Dermis blood vessel endothelial cell (primary cell): ENCODE data around the gene SLC43A3. TPM values are rescaled to one million over a fixed set of nuclear protein-coding genes. Genes with fewer than 3 reads are reported as not detected.
"Not testable (repeated sequence)": the region's sequence is repeated elsewhere in the genome, so short reads cannot be mapped to it uniquely, and the experiment has no call there.

Experiments used
- DNase-seq: peaks from one replicate; pipeline ENCODE4 v3.0.0; 2010
- total RNA-seq: library from RNA; depleted of rRNA; stranded (reverse); fragments of >200 nt; gene quantifications from 2 replicates; pipeline ENCODE4 v1.2.3, GENCODE V29; 2014

SLC43A3 gene
- total RNA-seq, 1 donor from 2014 or later = 57.7 TPM

DNA sequence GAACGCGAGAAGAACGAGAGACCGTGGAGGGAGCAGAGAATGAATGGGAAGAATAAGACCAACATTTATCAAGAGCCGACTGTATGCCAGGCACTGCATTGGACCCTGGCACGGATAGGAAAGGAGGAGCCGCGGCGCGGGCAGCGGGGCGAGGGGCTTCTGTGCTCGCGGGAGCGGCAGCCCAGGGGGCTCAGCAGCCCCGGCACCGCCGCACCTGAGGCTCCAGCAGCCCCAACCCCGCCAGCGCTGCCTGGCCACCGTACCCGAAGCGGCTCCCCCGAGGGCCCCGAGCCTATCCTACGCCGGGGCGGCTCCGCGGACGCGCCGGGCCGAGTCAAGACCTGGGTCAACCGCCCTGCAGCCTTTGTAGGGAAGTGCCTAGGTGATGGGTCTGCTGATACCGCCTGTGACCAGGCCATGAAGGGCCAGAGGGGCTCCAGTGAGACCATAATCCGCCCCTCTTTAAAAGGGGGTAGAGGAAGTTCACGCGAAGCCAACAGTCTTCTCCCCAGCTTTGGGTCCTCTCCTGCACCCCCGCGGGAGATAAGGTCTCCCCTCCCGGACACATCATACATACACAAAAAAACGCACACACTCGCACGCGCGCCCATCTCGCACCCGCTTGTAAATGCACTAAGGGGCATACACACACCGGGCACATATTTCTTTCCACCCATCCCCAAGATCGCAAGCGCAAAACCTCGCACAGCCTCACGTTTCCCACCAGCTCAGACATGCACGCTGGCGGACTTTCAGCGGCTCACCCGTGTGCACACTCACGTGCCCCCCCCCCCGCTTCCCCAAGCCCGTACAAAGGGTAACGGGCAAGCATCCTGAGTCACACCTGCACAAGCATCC lies 32.5 kb upstream of the SLC43A3 start:
- no peak for DNase-seq

DNA sequence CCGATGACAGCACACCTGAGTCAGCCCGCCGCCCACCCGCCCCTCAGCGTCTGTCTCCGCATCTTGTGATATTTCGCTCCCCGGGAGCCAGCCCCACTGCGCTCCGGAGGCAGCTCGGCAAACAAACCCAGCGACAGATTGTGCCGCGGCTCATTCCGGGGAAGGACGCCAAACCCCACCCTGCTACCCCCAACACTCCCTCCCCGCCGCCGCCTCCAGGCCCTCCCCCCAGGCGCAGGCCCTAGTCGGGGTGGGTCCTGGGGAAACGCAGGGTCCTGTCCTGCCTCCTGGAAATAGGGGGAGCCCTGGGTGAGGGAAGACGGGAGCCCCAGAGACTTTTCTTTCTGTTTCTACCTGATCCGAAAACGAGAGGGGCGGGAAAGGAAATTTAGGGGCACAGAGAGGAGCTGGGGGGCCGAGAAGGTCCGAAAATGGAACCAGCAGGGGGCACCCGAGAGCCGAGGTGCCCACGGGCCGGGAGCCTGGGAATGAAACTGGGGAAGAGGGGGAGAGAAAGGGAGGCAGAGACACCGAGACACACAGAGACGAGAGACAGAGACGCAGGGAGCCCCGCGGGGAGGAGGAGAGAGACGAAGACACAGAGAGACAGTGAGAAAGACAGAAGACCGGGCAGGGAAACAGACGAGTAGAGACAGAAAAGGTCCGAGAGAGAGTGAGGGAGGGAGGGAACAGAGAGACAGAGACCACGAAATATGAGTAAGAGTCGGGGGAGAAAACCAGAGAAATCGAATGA lies 31.7 kb upstream of the SLC43A3 start:
- DNase-seq = peak; percentile 56

DNA sequence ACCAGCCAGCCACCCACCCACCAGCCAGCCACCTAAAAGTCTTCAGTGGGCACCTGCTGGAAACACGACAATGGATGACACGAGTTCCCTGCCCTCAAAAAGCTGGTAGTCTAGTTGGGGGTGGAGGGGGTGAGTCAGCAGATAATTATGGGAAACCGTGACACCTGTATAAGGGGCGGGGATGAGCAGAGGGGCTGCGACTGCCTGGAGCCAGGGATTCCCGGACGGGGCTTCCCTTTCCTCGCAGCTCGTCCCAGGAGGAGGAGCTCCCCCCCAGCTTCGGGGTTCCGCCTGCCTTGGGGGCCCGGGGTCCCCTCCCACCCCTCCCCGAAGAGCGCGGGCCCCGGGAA lies 31.1 kb upstream of the SLC43A3 start:
- no peak for DNase-seq

DNA sequence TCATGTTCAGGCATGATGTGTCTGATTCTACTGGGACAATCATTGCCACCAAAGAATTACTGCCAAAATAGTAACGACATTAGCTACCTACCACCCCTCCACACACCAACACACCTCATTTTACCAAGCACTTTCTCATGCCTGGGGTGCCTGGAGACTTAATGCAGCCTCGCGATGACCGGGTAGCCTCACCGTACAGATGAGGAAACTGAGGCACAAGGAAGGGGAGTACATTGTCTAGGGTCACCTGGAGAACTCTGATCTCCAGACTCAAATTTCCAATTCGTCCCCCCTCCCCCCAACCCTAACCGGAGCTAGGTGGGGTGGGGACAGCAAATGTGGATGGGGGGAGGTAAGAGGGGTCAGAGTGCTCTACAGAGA lies 30.7 kb upstream of the SLC43A3 start:
- no peak for DNase-seq

DNA sequence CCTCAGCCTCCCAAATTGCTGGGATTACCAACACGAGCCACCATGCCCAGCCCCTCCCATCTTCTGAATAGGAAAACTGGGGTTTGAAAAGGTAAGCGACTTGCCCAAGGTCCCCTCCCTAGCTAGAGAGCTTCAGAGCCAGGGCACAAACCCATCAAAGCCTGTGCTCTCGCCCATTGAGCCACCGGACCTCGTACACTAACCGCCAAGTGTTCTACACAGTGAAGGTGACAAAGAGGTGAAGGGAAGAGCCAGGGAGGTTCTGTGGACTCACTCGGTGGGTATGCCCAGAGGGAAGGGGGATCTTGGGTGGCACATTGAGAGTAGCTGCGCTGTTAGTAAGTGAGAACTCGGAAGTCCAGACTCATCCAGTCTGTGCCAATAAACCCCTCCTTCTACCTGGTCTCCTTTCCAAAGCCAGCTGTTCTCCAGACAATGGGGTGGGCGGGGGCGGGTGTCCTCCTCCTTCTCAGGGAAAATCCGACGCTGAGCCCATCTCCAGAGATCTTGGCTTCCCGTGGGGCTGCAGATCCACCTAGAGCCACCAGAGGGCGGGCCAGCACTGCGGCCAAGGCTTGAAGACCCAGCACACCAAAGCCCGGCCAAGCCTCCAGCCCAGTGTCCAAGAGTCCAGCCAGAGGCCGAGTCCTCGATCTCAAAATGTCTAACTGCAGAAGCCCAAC lies 30.2 kb upstream of the SLC43A3 start:
- DNase-seq = peak; percentile 93

DNA sequence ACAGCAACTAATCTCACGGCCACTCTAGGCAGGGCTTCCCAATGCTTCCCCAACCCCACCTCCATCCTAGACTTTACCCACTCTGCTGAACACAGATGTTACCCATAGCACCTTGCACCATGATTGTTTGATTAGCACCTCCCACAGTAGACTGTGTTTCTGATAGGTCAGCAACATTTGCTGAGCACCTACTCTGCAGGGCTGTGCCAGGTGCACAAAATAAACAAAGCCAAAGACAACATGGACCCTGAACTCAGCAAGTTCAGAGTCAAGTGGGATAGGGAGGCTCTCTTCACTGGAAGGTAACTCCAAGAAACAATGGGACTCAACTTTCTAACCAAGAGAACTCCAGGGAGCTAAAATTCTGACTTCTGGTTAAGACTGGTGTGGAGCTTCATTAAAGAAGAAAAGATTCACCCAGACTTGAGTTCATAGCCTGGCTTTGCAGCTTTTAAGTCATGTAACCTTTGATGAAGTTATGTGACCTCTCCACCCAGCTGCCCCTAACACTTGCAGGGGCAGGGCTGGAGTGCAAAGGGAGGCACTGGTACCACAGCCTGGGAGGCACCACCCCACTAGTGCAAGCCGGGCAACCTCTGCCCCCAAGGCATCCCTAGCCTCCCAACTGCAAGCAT lies 26.7 kb upstream of the SLC43A3 start:
- no peak for DNase-seq

DNA sequence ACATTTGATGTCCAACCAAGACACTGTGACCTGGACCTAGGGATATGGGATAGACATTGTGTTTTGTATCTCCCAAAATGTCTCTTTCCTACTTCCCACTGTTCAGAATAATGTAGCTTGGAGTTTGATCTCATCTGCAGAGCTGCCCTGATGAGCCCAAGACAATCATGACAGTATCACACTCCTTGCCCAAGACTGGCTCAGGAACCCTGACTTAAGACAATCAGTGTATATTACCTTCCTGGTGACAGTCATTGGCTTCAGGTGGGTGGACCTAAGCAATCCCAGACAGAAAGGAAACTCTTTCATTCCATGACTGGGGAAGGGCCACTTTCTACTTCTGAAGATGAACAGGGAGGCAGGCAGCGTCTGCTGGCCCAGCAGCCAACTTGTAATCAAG lies 19.1 kb upstream of the SLC43A3 start:
- no peak for DNase-seq

DNA sequence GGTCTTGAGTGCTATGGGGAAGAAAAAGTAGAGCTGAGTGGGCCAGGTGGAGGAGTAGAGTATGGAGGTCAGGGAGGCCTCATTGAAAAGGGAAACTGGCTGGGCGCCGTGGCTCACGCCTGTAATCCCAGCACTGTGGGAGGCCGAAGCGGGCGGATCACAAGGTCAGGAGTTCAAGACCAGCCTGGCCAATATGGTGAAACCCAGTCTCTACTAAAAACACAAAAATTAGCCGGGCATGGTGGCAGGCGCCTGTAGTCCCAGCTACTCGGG lies 18.1 kb upstream of the SLC43A3 start:
- not testable (repeated sequence) for DNase-seq

DNA sequence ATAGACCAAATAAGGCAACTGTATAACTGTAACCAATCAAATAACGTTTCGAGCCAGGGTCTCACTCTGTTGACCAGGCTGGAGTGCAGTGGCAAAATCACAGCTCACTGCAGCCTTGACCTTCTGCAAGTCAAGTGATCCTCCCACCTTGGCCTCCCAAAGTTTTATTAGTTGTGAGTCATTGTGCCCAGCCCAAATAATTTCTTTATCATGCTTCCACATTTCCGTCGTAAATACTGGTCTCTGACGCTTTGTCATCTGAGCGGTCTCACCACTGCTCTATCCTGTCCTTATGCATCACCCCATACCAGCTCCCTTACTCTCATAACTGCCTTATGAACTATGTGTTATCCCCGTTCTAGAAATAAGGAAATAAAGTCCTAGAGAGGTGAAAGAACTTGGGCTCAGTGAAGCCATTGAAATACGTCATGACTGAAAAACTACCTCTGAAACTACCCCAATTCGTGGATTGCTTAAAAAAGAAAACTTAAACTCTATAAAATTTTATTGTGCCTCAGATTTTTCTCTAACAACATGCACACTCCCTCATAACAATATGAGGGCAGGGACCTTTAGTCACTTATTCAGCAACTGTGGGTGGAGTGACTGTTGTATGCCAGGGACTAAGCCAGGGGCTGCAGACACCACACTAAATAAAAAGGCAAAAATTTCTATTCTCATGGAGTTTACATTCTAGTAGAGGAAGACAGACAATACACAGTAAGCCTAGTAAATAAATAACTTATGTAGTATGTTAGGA lies 17.6 kb upstream of the SLC43A3 start:
- no peak for DNase-seq

DNA sequence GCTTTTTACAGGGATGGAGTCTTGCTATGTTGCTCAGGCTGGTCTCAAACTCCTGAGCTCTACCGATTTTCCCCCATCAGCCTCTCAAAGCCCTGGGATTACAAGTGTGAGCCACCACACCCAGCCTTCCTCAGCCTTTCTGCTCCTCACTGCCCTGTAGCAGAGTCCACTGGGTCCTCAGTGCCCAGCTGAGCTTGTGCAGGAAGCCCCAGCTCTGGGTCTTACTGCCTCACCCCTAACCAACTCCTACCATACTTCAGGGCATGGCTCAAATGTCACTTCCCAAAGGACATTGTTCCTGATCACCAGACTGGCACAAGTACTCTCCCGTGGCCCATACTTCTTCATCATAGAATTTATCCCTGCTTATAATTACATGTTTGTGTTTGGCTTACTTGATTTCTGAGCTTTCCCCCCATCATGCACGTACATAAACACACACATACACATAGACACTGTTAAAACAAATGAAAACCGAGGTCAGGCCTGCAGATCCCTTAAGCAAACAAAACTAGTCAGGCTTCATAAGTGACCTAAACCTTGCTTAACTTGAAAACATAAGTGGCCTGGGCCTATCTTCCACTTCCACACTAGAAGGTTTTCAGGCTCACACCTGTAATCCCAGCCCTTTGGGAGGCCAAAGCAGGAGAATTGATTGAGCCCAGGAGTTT lies 14.0 kb upstream of the SLC43A3 start:
- no peak for DNase-seq

DNA sequence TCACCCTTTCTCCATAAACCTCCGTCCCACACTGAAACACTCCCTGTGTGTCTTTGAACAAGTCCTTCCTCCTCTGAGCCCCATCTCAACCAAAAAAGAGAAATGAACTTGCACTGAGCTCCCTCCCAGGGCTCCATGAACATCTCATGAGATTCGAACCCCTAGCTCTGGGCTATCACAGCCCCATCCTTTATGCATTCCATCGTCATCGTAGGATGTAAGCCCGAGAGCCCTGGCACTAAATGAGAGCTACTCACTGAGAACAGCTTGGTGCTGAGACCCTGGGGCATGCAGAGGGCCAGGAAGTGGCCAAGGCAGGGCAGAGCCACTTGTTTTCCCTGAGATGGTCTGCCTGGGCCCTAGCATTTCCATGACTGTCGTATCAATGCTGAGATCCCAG lies 12.9 kb upstream of the SLC43A3 start:
- no peak for DNase-seq

DNA sequence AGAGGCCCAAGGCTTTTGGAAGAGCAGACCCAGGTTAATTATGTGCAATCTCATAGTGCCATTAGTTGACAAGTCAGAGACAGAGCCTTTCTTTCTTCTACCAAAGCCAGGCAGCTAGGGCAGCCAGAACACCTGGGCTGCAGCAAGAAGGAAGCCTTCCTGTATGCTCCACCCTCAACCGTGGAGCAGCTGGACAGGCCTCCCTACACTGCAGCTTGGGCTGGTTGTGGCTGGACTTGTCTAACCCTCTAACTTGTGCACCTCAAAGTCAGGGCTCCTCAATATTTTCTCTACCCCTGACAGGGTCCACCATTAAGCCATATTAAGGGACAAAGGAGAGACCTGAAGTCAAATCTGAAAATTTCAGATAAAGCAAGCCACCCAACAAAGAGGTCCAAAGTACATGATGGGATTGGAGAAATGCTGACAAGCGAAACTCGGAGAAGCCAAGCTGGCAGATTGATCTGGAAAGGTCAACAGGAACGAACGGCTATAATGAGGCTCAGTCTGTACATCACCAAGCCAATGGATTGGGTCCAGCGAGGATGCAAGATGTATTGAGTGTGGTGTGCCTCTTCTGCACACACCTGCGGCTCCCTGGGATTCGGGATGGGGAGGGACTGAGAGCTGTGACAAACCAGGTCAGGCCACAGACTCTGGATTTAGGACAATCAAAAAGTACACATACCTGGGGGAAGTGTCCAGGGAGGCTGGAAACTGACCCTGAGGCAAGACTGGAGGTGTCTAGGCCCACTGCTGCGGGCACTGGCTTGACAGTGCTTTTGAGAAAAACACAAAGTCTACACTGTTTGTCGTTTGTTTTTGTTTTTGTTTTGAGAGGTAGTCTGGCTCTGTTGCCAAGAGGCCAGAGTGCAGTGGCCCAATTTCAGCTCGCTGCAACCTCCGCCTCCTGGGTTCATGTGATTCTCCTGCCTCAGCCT lies 11.7 kb upstream of the SLC43A3 start:
- no peak for DNase-seq

DNA sequence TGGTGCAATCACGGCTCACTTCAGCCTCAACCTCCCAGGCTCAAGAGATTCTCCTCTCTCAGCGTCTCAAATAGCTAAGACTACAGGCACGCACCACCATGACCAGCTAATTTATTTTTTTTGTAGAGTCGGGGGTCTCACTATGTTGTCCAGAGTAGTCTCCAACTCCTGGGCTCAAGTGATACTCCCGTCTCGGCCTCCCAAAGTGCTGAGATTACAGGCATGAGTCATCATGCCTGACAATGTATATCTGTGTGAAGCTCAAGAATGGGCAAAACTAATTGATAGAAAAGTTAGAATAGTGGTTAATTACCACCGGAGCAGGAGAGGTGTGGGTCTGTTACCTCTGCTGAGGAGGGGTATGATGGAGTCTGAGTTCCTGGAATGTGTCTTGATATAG lies 9.1 kb upstream of the SLC43A3 start:
- DNase-seq = no peak

DNA sequence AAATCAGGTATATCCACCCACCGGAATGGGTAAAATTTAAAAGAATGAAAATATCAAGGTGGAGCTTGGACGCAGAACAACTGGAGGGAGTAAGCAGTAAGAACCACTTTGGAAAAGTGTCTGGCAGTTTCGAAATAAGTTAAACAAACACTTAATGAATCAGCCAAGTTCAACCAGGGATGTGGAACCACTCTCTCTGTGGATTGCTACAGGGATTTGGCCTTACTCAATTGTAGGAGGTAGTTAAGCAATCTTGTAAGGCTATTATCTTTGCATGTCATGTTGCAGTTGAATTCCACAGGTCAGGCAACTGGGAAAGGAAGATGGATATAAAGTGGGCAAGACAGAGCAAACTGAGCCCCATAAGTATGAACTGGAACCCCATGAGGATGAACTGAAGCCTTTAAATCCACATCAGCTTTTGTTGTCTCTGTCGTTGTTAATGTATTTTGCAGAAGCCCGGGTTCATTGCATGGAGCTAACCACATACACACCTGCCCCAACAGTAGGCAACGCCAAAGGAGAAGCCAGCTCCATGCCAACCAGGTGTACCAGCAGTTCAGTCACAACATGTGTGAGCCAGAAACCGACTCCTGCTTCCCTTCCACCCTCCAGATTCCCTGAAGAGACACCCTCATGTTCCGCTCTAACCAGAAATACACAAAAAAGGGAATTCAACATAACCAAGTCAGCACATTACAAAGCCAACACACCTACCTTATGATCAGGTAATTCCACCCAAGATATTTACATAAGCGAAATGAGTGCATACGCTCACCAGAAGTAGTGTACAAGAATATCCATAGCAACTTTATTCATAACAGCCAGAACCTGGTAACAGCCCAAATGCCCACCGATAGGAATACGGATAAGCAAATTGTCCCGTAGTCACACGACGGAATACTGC lies 8.0 kb upstream of the SLC43A3 start:
- DNase-seq = no peak

DNA sequence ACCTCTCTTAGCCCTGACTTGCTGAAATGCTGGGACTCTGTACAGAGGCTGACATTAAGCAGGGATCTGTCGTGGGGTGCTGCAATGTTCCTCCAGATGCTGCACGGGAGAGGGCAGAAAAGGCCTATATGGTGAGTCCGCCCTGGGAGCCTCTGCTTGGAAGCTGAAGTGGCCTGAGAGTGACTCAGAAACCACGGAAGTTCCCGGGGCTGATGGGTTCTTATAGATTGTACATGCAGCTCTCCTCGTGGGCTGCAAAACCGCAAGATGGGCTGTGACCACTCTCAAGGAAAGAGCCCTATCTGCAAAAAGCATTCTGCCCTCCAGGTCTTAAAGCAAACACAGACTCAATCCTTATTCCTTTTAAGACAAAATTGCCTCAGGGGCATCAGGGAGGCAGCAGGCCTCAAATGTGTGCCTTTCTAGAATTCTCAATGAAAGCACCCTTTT lies 5.8 kb upstream of the SLC43A3 start:
- peak; percentile 10 for DNase-seq

DNA sequence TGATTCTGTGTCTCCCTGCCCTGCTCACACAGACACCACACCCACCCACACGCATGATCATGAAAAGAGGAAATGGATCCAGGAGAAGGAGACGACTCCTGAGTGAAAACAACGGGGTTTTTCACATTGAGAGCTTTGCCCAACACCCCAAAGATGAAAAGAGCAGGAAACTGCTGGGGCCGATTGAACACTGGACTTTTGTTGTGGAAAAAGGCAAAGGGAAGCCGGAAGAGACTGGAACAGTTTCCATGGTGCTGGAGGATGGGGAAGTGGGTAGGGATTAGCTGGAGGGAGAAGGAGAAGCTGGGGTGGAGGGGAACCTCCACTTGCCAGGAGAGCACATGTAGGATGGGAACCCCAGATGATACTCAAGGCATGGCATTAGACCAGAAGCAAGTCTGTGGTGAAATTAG lies 5.2 kb upstream of the SLC43A3 start:
- DNase-seq = peak; percentile 21

DNA sequence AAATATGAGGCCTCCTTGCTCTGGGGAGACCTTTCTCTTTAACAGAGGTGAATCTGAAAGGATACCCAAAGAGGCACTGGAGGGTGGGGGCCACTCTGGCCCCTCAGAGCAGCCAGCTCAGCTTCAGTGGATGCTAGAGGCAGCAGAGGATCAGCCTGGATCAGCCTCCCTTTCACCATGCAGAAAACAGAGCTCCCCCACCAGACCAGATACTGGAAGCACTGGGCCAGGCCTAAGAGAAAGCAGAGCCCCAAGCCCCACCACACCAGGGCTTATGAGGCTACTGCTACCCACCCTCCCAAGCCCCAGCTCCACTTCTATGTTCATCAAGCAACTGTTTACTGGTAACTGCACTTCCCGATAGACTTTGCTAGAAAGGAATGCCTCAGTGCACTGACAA lies 4.0 kb upstream of the SLC43A3 start:
- no peak for DNase-seq

DNA sequence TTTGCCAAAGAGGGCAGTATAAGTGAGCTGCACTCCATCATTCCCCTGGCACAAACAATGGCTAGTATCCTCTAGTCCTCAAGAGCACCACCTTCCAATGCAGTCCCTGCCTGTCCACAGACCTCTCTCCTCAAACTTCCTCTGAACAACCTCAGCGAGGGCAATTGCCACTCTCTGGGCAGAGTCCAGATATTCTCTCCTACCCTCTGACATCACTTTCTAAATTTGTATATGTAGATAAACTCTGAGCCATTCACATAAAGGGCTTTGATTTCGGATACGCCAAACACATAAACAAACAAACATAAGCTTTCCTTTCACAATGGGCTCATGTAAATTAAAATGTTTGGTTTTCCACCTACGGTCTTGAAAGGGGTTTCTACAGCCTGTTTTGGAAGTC lies 3.0 kb upstream of the SLC43A3 start:
- no peak for DNase-seq

DNA sequence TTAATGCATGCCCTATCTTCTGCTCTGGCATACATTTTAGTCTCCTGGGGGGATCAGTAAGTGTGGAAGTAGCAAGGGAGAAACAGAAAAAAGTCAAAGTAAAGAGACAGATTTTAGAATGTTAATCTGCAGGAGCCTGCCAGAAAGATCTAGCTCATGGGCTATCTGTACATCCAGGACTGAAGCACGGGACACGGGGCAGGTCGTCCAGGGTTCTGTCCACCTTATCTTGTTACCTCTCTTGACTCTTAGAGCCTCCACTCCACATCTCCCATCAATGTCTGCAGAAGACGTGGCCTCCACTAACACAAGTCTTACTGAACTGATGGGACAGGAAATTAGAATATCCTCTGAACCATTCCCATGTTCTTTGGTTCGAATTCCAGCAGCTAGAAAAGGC lies 1.7 kb upstream of the SLC43A3 start:
- DNase-seq = no peak

DNA sequence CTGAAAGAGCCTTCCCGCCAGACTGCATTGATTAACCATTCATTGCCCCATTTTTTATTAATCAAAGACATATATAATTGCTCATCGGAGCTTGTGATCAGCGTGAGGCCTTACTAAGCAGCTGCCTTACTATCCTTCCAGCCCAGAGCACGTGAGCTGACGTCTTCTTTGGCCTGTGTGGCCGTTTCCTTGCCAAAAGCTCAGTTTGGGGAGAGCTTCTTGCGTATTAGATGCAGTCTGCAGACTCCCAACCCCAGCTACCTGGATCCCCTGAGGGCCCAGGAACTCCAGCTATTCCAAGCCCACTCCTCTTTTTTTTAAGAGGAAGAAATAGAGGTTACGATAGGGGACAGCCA lies 784 bp upstream of the SLC43A3 start:
- no peak for DNase-seq
